NCI-H187 (cell line): Measurements from ENCODE around the gene PLEKHG3.

Source experiments
- DNase-seq, 2 experiments: peaks; one replicate each; lab custom pipeline; 2025; lab: John Stamatoyannopoulos, UW

PLEKHG3 gene

DNA sequence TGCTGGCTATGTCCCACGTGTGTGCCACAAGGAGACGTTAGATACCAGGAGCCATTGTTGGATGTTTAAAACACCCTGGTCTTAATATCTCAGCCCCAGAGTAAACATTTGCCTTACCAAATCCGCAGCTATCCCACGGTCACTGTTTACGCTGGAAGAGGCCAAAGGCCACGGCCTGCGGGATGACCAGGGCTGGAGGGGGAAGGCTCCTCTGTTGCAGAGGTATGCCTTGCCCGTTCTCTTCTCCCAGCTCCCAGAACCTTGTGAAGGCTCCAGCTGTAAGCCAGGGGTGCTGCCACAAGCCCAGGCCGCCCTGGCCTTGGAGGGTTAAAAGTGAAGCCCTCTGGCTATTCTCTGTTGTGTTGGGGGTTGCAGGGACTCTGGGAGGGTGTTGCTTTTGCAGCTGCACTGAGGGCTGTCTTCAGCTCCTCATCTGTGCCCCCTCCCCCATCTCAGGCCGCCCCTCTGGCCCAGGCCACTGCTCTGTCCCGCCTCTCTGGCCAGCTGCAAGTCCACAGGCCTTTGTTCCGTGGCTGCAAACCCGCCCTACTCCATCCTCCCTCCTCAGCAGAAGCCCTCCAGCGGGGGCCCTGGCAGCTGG, 2.5 kb downstream of the PLEKHG3 start:
- DNase-seq = no peak

DNA sequence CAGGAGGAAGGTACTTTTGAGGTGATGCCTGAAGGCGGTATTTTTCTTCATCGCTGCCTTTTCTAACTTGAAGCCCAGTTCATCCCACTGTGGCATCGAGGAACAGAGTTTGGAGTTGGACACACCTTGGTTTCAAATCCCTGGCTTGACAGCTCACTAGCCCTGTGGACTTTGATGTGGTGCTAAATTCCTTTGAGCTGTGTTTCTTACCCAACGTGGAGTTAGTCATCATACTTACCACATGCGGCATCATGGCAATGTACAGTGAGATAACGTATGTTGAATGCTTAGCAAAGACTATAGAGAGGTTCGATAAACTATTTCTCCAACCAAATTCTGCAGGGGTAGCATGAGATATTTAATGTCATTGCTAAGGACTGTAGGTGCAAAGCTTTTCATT, 3.4 kb downstream of the PLEKHG3 start:
- DNase-seq = no peak

DNA sequence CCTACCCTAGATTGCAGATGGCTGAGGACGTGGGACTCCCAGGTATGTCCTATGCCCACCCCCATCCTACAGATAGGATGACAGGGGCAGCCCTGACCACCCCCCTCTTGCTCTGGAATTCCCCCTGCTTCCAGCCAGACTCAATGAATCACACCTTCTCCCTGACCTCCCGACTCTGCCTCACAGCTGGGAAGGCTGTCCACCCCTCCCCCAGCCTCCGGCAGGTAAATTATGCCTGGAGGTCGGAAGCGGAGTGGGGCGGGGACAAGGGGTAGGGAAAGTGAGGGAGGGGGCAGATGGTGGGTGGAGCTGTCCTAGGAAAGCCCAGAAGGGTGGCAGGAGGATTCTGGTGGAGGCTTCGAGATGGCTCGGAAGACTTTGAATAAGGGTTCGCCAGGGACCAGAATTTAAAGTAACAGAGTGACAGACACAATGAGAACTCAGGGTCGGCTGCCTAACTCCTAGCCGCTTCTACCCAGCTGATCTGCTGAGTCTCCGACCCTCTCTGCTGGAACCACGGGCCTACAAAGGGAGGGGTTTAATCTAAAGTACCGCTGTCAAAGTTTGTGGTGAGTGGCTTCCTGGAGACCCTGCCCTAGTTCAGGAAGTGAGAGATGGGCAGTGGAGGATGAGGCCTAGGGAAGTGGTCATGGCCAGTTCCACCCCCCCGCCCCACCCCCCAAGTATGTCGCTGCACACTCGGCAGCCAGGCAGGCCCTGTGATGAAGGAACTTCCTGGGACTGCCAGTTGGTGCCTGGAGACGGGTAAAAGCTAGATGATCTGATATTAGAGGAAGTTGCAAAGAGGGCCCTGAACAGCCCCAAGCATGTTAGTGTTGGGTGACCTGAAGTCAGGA, 4.2 kb downstream of the PLEKHG3 start:
- no peak for DNase-seq

- no peak for DNase-seq
Measured at GRCh38 chr14:64709126-64709525, 4.9 kb downstream of the PLEKHG3 start.

DNA sequence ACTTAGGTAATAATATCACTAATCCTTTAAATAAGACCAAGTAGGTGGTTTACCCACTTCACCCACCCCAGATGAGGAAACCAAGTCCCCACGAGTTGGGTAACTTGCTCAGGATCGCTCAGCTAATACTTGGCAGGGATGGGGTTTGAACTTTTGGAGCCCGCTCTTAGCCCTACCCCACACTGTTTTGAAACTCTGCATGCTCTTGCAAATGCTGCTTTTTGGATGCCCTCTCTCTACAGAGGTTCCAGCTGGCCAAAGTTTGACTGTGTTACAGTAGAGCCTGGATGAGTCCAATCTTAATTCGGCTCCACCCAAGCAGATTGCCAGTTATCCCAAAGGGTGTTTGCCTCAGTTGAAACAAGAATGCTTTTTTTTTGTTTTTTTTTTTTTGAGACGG, 6.8 kb downstream of the PLEKHG3 start:
- DNase-seq = no peak

GRCh38 chr14:64713677-64714076, 9.5 kb downstream of the PLEKHG3 start:
- no peak for DNase-seq

DNA sequence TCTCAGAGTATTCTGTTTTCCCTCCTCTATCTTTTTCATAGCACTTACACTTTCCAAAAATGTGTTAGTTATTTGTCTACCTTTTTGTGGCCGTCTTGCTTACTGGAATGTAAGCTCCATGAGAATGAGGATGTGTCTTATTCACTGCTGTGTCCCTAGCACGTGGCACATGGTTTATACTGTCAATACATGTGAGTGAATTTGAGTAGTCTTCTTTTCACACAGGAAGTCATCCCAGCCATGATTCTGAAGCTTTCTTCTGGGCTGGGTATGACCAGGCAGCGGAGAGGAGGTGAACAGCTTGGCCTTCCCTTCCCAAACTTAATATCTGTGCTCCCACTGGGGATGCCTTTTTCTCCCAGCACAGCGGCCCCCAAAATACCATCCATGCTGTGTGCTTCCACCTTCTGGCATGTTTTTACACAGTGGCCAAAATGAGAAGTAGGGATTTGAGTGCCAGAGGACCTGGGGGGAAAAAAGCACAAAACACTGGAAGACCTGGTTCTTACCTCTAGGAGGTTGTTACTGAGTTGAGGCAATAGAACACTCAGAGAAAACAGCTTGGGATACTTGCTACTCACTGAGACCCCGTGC, 10.3 kb downstream of the PLEKHG3 start:
- no peak for DNase-seq

- no peak for DNase-seq
Measured at GRCh38 chr14:64715146-64715627, 11.0 kb downstream of the PLEKHG3 start.

DNA sequence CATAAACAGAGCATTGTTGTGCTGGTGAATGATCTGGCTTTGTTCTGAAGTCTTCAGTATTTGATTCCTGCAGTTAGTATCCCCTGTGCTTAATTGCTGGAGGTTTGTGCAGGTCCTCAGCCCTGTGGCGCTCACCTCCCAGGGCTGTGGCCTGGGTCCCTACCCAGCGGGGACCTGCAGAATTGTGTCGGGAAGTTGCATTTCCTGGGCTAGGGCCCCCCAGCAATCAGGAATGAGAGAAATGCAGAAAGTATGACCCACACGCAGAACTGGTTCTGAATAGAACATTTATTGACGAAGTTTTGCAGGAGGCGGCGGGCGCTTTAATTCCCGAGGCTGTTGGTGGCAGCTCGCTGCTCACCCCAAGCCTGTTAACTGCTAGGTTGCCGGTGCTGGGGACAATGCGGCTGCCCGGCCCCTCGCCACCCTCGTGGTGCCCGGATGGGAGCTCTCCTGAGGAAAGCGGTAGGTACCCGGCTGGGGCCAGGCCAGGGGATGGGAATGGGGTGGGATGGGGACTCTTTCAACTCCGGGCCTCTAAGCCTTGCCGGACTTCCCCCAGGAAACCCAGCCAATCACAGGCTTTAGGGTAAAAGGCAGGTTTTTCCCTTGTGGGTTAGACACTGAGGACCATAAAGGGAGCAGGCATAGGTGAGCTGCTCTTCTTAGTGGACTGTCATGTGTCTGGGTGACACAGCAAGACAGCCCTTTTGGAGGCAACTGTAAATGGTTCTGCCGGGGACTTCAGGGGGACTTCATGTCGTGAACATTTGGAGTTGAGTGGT, 11.6 kb downstream of the PLEKHG3 start:
- DNase-seq = no peak

- no peak for DNase-seq
Measured at GRCh38 chr14:64717870-64718269, 13.6 kb downstream of the PLEKHG3 start.

DNA sequence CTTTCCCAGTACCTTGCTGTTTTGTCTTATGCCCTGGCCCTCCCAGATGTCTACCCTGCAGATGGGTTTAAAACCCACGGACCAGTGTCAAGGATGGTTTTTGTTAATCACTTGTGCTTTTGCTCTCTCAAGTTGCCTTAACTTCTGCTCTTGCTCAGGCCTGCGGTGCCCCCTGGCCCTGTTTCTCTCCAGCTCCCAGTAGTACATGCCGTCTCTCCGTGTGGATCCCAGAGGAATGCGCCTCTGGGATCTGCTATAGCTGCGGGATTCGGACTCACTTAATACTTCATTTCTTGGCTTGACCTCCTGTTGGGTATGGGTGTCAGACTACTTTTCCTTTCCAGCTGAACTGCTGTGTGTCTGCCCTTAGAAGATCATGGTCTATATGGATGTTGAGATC, 14.5 kb downstream of the PLEKHG3 start:
- DNase-seq = no peak

- DNase-seq = no peak
Measured at GRCh38 chr14:64719601-64720000, 15.4 kb downstream of the PLEKHG3 start.

DNA sequence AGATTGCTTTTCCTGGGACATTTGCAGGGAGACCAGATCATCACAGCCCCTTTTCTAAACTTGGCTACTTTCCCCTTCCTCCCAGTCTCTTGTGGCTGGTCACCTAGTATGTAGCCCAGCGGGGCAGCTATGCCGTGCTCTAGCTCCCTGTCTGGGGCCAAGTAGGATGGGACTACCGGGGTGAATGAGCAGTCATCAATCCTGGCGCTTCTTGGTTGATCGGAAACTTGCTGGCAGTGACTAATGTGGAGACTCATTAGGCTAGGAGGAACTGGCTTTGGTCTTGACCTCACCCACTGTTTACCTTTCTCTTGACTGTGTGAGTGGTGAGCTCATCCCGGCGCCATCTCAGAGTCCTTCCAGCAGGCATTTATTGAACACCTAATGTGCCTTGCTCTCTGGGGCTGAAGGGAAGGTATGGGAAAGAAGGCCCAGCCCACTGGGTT, 15.9 kb downstream of the PLEKHG3 start:
- no peak for DNase-seq

GRCh38 chr14:64721391-64721791, 17.2 kb downstream of the PLEKHG3 start:
- no peak for DNase-seq

DNA sequence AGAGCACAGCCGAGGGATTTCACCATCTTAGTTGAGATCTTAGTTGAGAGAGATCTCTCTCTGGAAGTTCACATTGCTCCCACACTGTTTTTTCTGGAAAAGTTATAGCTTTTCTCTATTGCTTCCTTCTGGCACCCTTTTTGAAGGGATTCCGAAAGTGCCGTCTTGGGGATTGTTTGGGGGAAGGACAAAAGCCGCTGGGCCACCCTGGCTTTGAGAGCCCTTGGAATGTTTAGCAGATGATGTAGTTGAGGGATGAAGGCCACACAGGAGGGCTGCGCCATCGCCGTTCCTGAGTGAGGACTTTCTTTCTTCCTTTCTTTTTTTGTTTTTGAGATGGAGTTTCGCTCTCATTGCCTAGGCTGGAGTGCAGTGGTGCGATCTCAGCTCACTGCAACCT, 17.7 kb downstream of the PLEKHG3 start:
- DNase-seq = no peak

GRCh38 chr14:64722842-64723447, 18.7 kb downstream of the PLEKHG3 start:
- no peak for DNase-seq

DNA sequence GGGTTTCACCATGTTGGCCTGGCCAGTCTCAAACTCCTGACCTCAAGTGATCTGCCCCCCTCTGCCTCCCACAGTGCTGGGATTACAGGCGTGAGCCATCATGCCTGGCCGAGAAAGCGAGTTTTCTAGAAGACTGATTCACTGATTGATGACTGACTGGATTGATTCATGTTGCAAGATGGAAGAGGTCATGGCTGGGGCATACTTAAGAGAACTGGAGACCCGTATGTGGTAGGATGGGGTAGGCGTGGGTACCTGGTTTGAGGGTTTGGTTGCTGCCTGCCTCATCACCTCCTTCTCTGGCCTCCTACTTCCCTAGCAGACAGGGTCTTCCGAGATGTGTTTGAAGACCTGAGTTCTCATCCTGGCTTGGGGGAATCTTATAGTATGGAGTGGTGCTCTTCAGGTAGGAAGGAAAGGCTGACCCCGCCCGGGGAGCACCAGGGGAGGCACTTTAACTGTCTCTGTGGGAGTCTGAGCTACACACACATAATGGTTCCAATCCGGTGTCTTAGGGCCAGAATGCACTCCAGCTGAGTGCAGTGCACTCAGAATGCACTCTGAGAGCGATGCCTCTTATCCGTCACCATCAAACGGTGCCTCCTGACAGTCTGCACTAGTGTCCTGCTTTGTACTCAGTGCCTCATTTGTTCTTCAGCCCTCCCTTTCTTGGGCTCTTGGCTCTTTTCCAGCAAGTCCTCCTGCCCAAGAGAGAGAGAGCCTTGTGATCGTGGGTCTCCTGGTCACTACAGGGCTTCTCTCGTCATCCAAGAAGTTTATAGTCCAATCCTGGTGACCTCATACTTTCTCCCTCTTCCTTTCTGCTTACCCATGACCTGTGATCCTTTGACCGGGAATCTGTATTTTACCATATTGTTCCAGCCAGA, 19.7 kb downstream of the PLEKHG3 start:
- peak; percentile 69 to 80 for DNase-seq

- DNase-seq = no peak
Measured at GRCh38 chr14:64724578-64724930, 20.3 kb downstream of the PLEKHG3 start.

GRCh38 chr14:64725261-64725815, 21.1 kb downstream of the PLEKHG3 start:
- peak in 1 of 2 experiments; percentile 18 for DNase-seq

DNA sequence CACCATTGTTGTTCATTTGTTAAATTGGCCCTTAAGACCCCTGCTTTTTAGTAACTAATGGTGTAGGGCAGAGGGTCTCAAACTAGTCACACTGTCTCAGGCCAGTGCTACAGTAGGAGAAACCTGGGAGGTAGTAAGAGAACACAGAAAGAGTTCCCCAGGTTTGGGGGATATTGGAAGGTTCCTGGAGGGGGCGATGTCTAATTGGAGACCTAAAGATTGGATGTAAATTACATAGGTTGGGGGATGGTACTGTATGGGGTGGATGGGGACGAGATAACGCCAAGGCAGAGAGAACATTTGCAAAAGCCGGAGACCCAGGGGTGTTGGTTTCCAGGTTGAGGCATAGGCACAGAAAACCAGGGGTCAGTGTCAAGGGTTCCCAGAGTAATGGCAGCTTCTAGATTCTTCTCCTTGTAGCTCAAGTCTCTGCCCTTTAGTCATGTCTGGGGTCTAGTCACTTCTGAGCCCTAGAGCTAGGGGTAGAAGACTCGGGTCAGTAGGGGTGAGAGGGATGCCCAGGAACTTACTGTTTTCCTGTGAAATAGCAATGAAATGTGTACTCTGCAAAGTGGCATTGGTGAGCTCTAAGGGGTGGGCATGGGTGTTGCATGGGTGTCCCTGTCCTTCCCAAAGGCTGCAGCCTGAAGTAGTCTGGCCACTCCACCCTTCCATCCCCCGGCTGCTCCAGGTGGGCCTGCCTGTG, 21.8 kb downstream of the PLEKHG3 start:
- DNase-seq = peak in 1 of 2 experiments; percentile 5
